Smooth muscle cell (in vitro differentiated cells): Measurements from ENCODE around the gene RTF2. TPM values are rescaled to one million over a fixed set of nuclear protein-coding genes. Genes with fewer than 3 reads are reported as not detected.

Experiments
- DNase-seq: peaks from one replicate; lab custom pipeline; 2025; ENCODE audit not compliant: unreplicated experiment; lab: John Stamatoyannopoulos, UW
- H2AFZ ChIP-seq: fragments of 200-600 bp; sonication (generic); 2 replicates; pipeline ENCODE4 v1.6.0; 2016; ENCODE audit warnings: antibody characterized with exemption, low read depth, mild to moderate bottlenecking
- H3F3A ChIP-seq: fragments of 200-600 bp; sonication (generic); 2 replicates; pipeline ENCODE4 v1.6.0; 2017; ENCODE audit warnings: antibody characterized with exemption, low read depth
- H3K27ac ChIP-seq: fragments of 200-600 bp; sonication (generic); 2 replicates; pipeline ENCODE4 v1.5.1; 2016; ENCODE audit warnings: low read depth, mild to moderate bottlenecking
- H3K27me3 ChIP-seq: fragments of 200-600 bp; sonication (generic); 2 replicates; pipeline ENCODE4 v1.6.1; 2016; ENCODE audit warnings: low read depth, mild to moderate bottlenecking
- H3K36me3 ChIP-seq: fragments of 200-600 bp; sonication (generic); 2 replicates; pipeline ENCODE4 v1.5.1; 2016; ENCODE audit warnings: low read depth
- H3K4me1 ChIP-seq: fragments of 200-600 bp; sonication (generic); 2 replicates; pipeline ENCODE4 v1.5.1; 2016; ENCODE audit warnings: low read depth
- H3K4me2 ChIP-seq: fragments of 200-600 bp; sonication (generic); 2 replicates; pipeline ENCODE4 v1.6.0; 2016; ENCODE audit warnings: mild to moderate bottlenecking
- H3K4me3 ChIP-seq: fragments of 200-600 bp; sonication (generic); 2 replicates; pipeline ENCODE4 v1.5.1; 2016; ENCODE audit warnings: mild to moderate bottlenecking
- H3K79me2 ChIP-seq: fragments of 200-600 bp; sonication (generic); 2 replicates; pipeline ENCODE4 v1.6.0; 2016; ENCODE audit warnings: low read depth, mild to moderate bottlenecking
- H3K9ac ChIP-seq: fragments of 200-600 bp; sonication (generic); 2 replicates; pipeline ENCODE4 v1.6.0; 2016; ENCODE audit warnings: low read depth
- H3K9me3 ChIP-seq: fragments of 200-600 bp; sonication (generic); replicated peaks from 2 replicates; pipeline ENCODE4 v1.5.1; 2016; ENCODE audit warnings: low read depth
- H4K20me1 ChIP-seq: fragments of 200-600 bp; sonication (generic); 2 replicates; pipeline ENCODE4 v1.6.0; 2016; ENCODE audit warnings: low read depth
- WGBS: methylation state at CpG from one replicate; pipeline ENCODE4 v1.1.7; 2016; ENCODE audit warnings: low lambda C conversion rate; 5-methylcytosine and 5-hydroxymethylcytosine counted together
- polyA plus RNA-seq: library from polyadenylated mRNA; unstranded; fragments of >200 nt; fragmentation: Nextera tagmentation; extraction: Ambion mirVana; gene quantifications from 2 replicates; pipeline ENCODE4 v1.2.1, GENCODE V29; 2016
- total RNA-seq: library from RNA; depleted of rRNA; stranded (reverse); fragments of >200 nt; gene quantifications from 2 replicates; pipeline ENCODE4 v1.2.3, GENCODE V29; 2014
- TF ChIP-seq, protein P1 (sequence below): fragments of 200-600 bp; sonication (generic); IDR thresholded peaks from 2 replicates; pipeline ENCODE4 v1.5.1; 2017; ENCODE audit warnings: borderline replicate concordance, mild to moderate bottlenecking, antibody characterized with exemption; ENCODE audit not compliant: insufficient read depth, poor library complexity, severe bottlenecking

The RTF2 gene
- total and polyA plus RNA-seq, 2 experiments from 2014 or later, result 38.0 to 106 TPM

DNA sequence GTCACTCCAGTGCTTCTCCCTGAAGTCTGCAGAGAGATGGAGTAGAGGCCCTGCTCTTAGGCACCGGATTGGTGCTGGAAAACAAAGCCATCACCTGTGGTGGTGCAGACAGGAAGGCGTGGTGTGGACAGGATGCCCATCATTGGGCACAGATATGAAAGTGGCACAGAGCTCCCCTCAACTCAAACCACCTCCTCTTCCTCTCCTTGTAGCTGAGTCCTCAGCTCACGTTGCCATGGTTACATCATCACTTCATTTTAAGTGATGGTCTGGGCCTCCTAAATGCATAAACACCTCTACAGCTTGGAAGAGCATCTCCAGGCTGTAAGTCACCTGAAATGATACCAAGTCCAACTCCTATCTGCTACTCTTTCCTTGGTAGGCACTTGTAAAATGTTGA lies 8.0 kb upstream of the RTF2 start:
- no peaks in the 10 kb centered on the region for H3K79me2 ChIP-seq
- H4K20me1 ChIP-seq, result no peaks in the 10 kb centered on the region
- H3F3A ChIP-seq, result no peaks in the 10 kb centered on the region
- TF ChIP-seq, protein P1, sequence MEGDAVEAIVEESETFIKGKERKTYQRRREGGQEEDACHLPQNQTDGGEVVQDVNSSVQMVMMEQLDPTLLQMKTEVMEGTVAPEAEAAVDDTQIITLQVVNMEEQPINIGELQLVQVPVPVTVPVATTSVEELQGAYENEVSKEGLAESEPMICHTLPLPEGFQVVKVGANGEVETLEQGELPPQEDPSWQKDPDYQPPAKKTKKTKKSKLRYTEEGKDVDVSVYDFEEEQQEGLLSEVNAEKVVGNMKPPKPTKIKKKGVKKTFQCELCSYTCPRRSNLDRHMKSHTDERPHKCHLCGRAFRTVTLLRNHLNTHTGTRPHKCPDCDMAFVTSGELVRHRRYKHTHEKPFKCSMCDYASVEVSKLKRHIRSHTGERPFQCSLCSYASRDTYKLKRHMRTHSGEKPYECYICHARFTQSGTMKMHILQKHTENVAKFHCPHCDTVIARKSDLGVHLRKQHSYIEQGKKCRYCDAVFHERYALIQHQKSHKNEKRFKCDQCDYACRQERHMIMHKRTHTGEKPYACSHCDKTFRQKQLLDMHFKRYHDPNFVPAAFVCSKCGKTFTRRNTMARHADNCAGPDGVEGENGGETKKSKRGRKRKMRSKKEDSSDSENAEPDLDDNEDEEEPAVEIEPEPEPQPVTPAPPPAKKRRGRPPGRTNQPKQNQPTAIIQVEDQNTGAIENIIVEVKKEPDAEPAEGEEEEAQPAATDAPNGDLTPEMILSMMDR, result no peak
- no peak for DNase-seq
- H3K4me3 ChIP-seq, result no peak overlapping the region
- no peaks in the 10 kb centered on the region for H3K9me3 ChIP-seq
- H3K4me1 ChIP-seq, result no peaks in the 10 kb centered on the region
- WGBS, result 66% methylated on average over 3 of the region's 3 CpGs
- H3K9ac ChIP-seq, result no peak overlapping the region
- H3K4me2 ChIP-seq, result no peak overlapping the region
- no peak overlapping the region for H2AFZ ChIP-seq
- H3K27ac ChIP-seq, result no peak overlapping the region
- H3K27me3 ChIP-seq, result peaks cover 8% of the 10 kb centered on the region
- H3K36me3 ChIP-seq, result no peaks in the 10 kb centered on the region

DNA sequence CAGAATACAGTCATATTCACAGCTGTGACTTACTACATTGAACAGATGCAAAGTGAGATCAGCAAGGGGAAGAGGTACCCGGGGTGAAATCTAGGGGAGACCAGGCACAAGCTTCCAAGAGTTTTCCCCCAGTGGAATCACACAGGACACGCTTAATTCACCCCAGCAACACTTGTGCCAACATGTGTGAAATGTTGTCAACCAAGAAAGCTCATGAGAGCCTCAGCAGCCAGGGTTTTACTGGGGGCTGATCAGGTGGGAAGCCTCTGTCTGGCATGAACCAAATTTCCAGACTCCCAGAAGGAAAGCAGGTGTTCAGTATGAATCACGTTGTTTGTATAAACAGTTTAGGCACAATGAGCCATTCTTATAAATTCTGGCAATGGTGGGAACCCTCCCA lies 6.9 kb upstream of the RTF2 start:
- TF ChIP-seq, protein P1, result no peak
- DNase-seq, result no peak
- Histone ChIP-seq H4K20me1 (no peaks in the 10 kb centered on the region), H3F3A (no peaks in the 10 kb centered on the region), H3K27ac (no peak overlapping the region), H3K4me1 (no peaks in the 10 kb centered on the region), H3K27me3 (peaks cover 8% of the 10 kb centered on the region), H3K9ac (no peak overlapping the region), H3K4me3 (no peak overlapping the region), H3K36me3 (no peaks in the 10 kb centered on the region), H3K4me2 (no peak overlapping the region), H2AFZ (no peak overlapping the region), H3K79me2 (no peaks in the 10 kb centered on the region), H3K9me3 (no peaks in the 10 kb centered on the region)
- 57% methylated on average over 3 of the region's 3 CpGs for WGBS

DNA sequence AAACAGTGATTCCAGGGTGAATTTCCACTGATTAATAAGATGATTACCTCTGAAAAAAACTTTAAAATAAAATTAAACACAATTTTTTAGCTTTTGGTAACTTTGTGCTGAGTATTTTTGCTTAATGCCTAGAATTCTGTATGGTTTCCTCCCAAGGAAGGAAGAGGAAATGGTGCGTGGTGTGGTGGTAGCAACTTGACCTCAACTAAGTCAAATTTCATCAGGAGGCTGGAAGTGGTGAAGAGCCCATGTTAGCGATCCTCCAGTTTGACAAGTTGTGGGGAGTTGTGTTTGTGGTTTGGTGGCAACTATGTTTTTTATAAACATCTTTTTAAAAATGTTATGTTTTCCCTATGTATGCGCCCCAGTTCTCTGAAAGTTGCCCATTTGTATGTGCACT lies 5.0 kb upstream of the RTF2 start:
- H3K4me1 ChIP-seq, result no peaks in the 10 kb centered on the region
- H3K4me3 ChIP-seq, result no peak overlapping the region
- H3K79me2 ChIP-seq, result no peaks in the 10 kb centered on the region
- H3K4me2 ChIP-seq, result no peak overlapping the region
- DNase-seq, result no peak
- H3K9ac ChIP-seq, result no peak overlapping the region
- WGBS, result 77% methylated on average over 3 of the region's 3 CpGs
- H3K27ac ChIP-seq, result no peak overlapping the region
- TF ChIP-seq, protein P1, result no peak
- no peaks in the 10 kb centered on the region for H3K9me3 ChIP-seq
- H3K36me3 ChIP-seq, result no peaks in the 10 kb centered on the region
- peaks cover 8% of the 10 kb centered on the region for H3K27me3 ChIP-seq
- no peaks in the 10 kb centered on the region for H3F3A ChIP-seq
- H4K20me1 ChIP-seq, result no peaks in the 10 kb centered on the region
- H2AFZ ChIP-seq, result no peak overlapping the region

DNA sequence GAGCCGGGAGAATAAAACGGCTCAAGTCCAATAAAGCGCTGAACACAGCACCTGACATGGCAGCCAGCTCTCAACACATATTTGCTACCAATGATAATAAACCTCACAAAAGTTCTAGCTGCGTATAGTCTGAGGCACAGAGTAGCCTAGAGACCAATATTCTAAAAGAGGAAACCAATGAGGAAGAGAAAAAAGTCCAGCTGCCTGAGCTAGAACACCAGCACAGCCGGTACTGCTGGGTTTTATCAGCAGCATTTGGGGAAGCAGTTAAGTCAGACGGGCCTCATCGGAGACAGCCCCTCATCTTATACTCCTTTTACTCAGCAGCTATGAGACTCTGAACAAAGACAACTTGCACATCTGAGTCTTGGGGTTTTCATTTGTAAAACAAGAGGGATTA lies 2.4 kb upstream of the RTF2 start:
- 67% methylated on average over 7 of the region's 7 CpGs for WGBS
- Histone ChIP-seq H3K27ac (no peak overlapping the region), H3K36me3 (no peaks in the 10 kb centered on the region), H3K9me3 (no peaks in the 10 kb centered on the region), H3F3A (no peaks in the 10 kb centered on the region), H4K20me1 (no peaks in the 10 kb centered on the region), H3K79me2 (peaks cover 24% of the 10 kb centered on the region), H3K4me3 (no peak overlapping the region), H3K4me1 (peaks cover 5% of the 10 kb centered on the region), H3K27me3 (peaks cover 8% of the 10 kb centered on the region), H2AFZ (no peak overlapping the region), H3K4me2 (no peak overlapping the region), H3K9ac (no peak overlapping the region)
- no peak for DNase-seq
- TF ChIP-seq, protein P1, result no peak
